ENCODE measurements around the gene VOPP1. TPM values are rescaled to one million over a fixed set of nuclear protein-coding genes. Genes with fewer than 3 reads are reported as not detected.

The VOPP1 gene
- total RNA-seq, 2 experiments from 2014 or later = 51.4 to 52.7 TPM

GRCh38 chr7:55546814-55547213 is 25.5 kb downstream of the VOPP1 start:
- Mint-ChIP-seq H3K27ac (no peak overlapping the region), H3K4me1 (peaks cover 22% of the 10 kb centered on the region), H3K4me3 (no peak overlapping the region), H3K27me3 (no peaks in the 10 kb centered on the region), H3K36me3 (ENCODE audit: low read depth) (peaks cover 14% of the 10 kb centered on the region), H3K9me3 (no peaks in the 10 kb centered on the region)
- ChIA-PET CTCF (interaction anchor here (0.8 to 1.2 kb wide), 3 partner anchors 9 to 131 kb away, joined by 3 to 4 read pairs (median 3); no protein-coding TSS in a partner anchor), POLR2A (interaction anchor here (0.8 to 2.6 kb wide), 5 partner anchors 10 to 25 kb away, joined by 3 to 12 read pairs (median 3); partner anchors contain the start of gene VOPP1)
- no peak for DNase-seq

- peaks cover 16% of the 10 kb centered on the region for H3K36me3 Mint-ChIP-seq (ENCODE audit: low read depth)
- CTCF ChIA-PET = interaction anchor here (0.6 kb wide), 1 partner anchor 225 kb away, joined by 3 read pairs; no protein-coding TSS in a partner anchor
- H3K4me1 Mint-ChIP-seq = peaks cover 22% of the 10 kb centered on the region
- no peaks in the 10 kb centered on the region for H3K9me3 Mint-ChIP-seq
- no peak overlapping the region for H3K4me3 Mint-ChIP-seq
- H3K27ac Mint-ChIP-seq = no peak overlapping the region
- DNase-seq = no peak
- POLR2A ChIA-PET = interaction anchor here (1.1 to 2.6 kb wide), 3 partner anchors 8 to 24 kb away, joined by 3 to 12 read pairs (median 3); no protein-coding TSS in a partner anchor
- H3K27me3 Mint-ChIP-seq = no peaks in the 10 kb centered on the region
Measured at GRCh38 chr7:55545496-55545895, 26.8 kb downstream of the VOPP1 start.

- ChIA-PET CTCF (no interaction called here), POLR2A (no interaction called here)
- Mint-ChIP-seq H3K27me3 (no peaks in the 10 kb centered on the region), H3K9me3 (no peaks in the 10 kb centered on the region), H3K4me3 (no peak overlapping the region), H3K27ac (no peak overlapping the region), H3K4me1 (peaks cover 39% of the 10 kb centered on the region), H3K36me3 (ENCODE audit: low read depth) (peaks cover 21% of the 10 kb centered on the region)
- DNase-seq = no peak
Measured at GRCh38 chr7:55540226-55540858, 32.0 kb downstream of the VOPP1 start.

GRCh38 chr7:55539380-55539779 is 32.9 kb downstream of the VOPP1 start:
- ChIA-PET CTCF (no interaction called here), POLR2A (interaction anchor here (1.0 kb wide), 1 partner anchor 32 kb away, joined by 3 read pairs; no protein-coding TSS in a partner anchor)
- no peaks in the 10 kb centered on the region for H3K9me3 Mint-ChIP-seq
- peaks cover 49% of the 10 kb centered on the region for H3K4me1 Mint-ChIP-seq
- peaks cover 15% of the 10 kb centered on the region for H3K36me3 Mint-ChIP-seq (ENCODE audit: low read depth)
- H3K27ac Mint-ChIP-seq = no peak overlapping the region
- no peak for DNase-seq
- no peaks in the 10 kb centered on the region for H3K27me3 Mint-ChIP-seq
- no peak overlapping the region for H3K4me3 Mint-ChIP-seq

GRCh38 chr7:55538538-55538937 is 33.8 kb downstream of the VOPP1 start:
- Mint-ChIP-seq H3K9me3 (no peaks in the 10 kb centered on the region), H3K4me1 (peaks cover 57% of the 10 kb centered on the region), H3K4me3 (no peak overlapping the region), H3K36me3 (ENCODE audit: low read depth) (peaks cover 6% of the 10 kb centered on the region), H3K27me3 (no peaks in the 10 kb centered on the region), H3K27ac (no peak overlapping the region)
- ChIA-PET POLR2A (no interaction called here), CTCF (interaction anchor here (0.9 kb wide), 1 partner anchor 8 kb away, joined by 4 read pairs; no protein-coding TSS in a partner anchor)
- no peak for DNase-seq

- DNase-seq = no peak
- H3K9me3 Mint-ChIP-seq = no peaks in the 10 kb centered on the region
- ChIA-PET CTCF (interaction anchor here (0.9 kb wide), 1 partner anchor 9 kb away, joined by 4 read pairs; no protein-coding TSS in a partner anchor), POLR2A (interaction anchor here (1.1 to 1.3 kb wide), 2 partner anchors 8 to 10 kb away, joined by 3 to 4 read pairs; no protein-coding TSS in a partner anchor)
- peaks cover 8% of the 10 kb centered on the region for H3K36me3 Mint-ChIP-seq (ENCODE audit: low read depth)
- no peaks in the 10 kb centered on the region for H3K27me3 Mint-ChIP-seq
- no peak overlapping the region for H3K27ac Mint-ChIP-seq
- H3K4me1 Mint-ChIP-seq = peaks cover 67% of the 10 kb centered on the region
- no peak overlapping the region for H3K4me3 Mint-ChIP-seq
Measured at GRCh38 chr7:55537458-55537990, 34.8 kb downstream of the VOPP1 start.

- Mint-ChIP-seq H3K4me1 (peaks cover 74% of the 10 kb centered on the region), H3K9me3 (no peaks in the 10 kb centered on the region), H3K4me3 (no peak overlapping the region), H3K27ac (no peak overlapping the region), H3K27me3 (no peaks in the 10 kb centered on the region), H3K36me3 (ENCODE audit: low read depth) (peaks cover 8% of the 10 kb centered on the region)
- ChIA-PET POLR2A (interaction anchor here (1.1 to 1.3 kb wide), 2 partner anchors 9 to 10 kb away, joined by 3 to 4 read pairs; no protein-coding TSS in a partner anchor), CTCF (no interaction called here)
- no peak for DNase-seq
Measured at GRCh38 chr7:55536619-55537457, 35.5 kb downstream of the VOPP1 start.

- DNase-seq = no peak
- POLR2A ChIA-PET = interaction anchor here (1.4 to 4.4 kb wide), 5 partner anchors 9 to 66 kb away, joined by 3 to 88 read pairs (median 12); partner anchors contain the start of gene VOPP1
- Mint-ChIP-seq H3K27me3 (no peaks in the 10 kb centered on the region), H3K4me3 (no peak overlapping the region), H3K9me3 (no peaks in the 10 kb centered on the region), H3K36me3 (ENCODE audit: low read depth) (peaks cover 14% of the 10 kb centered on the region), H3K4me1 (peaks cover 81% of the 10 kb centered on the region), H3K27ac (peak overlapping the region; percentile 94)
- CTCF ChIA-PET = no interaction called here
Measured at GRCh38 chr7:55535617-55536016, 36.7 kb downstream of the VOPP1 start.

GRCh38 chr7:55534916-55535590 is 37.2 kb downstream of the VOPP1 start:
- H3K4me3 Mint-ChIP-seq = peak overlapping the region; percentile 55
- H3K36me3 Mint-ChIP-seq (ENCODE audit: low read depth) = peaks cover 15% of the 10 kb centered on the region
- DNase-seq = no peak
- H3K27me3 Mint-ChIP-seq = no peaks in the 10 kb centered on the region
- CTCF ChIA-PET = interaction anchor here (0.9 to 2.4 kb wide), 9 partner anchors 10 to 255 kb away, joined by 3 to 9 read pairs (median 4); no protein-coding TSS in a partner anchor
- POLR2A ChIA-PET = interaction anchor here (0.7 to 4.4 kb wide), 19 partner anchors 9 to 776 kb away, joined by 3 to 88 read pairs (median 6); partner anchors contain the start of genes CHCHD2, SEC61G and VOPP1
- H3K4me1 Mint-ChIP-seq = peaks cover 83% of the 10 kb centered on the region
- no peaks in the 10 kb centered on the region for H3K9me3 Mint-ChIP-seq
- H3K27ac Mint-ChIP-seq = peak overlapping the region; percentile 94

GRCh38 chr7:55534262-55534915 is 37.9 kb downstream of the VOPP1 start:
- H3K9me3 Mint-ChIP-seq = no peaks in the 10 kb centered on the region
- H3K27me3 Mint-ChIP-seq = no peaks in the 10 kb centered on the region
- peak; percentile 81 for DNase-seq
- peak overlapping the region; percentile 55 for H3K4me3 Mint-ChIP-seq
- H3K36me3 Mint-ChIP-seq (ENCODE audit: low read depth) = peaks cover 19% of the 10 kb centered on the region
- peak overlapping the region; percentile 94 for H3K27ac Mint-ChIP-seq
- peaks cover 81% of the 10 kb centered on the region for H3K4me1 Mint-ChIP-seq
- ChIA-PET POLR2A (interaction anchor here (0.7 to 4.4 kb wide), 23 partner anchors 8 to 776 kb away, joined by 3 to 88 read pairs (median 5); partner anchors contain the start of genes CHCHD2, SEC61G and VOPP1), CTCF (interaction anchor here (0.9 to 2.4 kb wide), 11 partner anchors 9 to 255 kb away, joined by 3 to 9 read pairs (median 4); no protein-coding TSS in a partner anchor)

GRCh38 chr7:55533729-55534080 is 38.6 kb downstream of the VOPP1 start:
- CTCF ChIA-PET = interaction anchor here (0.7 to 2.4 kb wide), 12 partner anchors 9 to 253 kb away, joined by 3 to 9 read pairs (median 4); no protein-coding TSS in a partner anchor
- no peak for DNase-seq
- Mint-ChIP-seq H3K4me1 (peaks cover 77% of the 10 kb centered on the region), H3K4me3 (peak overlapping the region; percentile 55), H3K27ac (peak overlapping the region; percentile 94), H3K36me3 (ENCODE audit: low read depth) (peaks cover 19% of the 10 kb centered on the region), H3K27me3 (no peaks in the 10 kb centered on the region), H3K9me3 (no peaks in the 10 kb centered on the region)
- POLR2A ChIA-PET = interaction anchor here (0.6 to 4.4 kb wide), 21 partner anchors 9 to 775 kb away, joined by 3 to 88 read pairs (median 6); partner anchors contain the start of genes CHCHD2, SEC61G and VOPP1
